ENCODE results near the gene DGKH.

The DGKH gene

DNA sequence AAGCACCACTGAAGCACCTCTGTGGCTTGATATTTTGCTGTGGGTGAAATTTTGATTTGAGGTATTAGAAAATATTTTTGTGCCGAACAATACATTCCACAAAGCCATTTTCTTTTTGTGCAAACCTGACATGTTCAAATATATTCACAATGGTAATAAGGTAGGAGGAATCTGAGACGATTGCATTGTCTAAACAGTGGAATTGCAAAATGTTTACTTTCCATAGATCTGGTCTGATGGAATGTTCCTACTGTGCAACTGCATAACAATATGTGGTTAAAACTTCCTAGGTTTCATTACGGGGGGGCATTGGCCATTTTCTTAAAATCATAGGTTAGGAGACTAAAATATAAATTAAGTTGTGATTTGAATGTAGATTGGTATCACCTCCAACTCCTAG, 180.8 kb downstream of the DGKH start:
- Histone ChIP-seq H3K36me3 (ENCODE audit: control insufficient read depth in 1 of 2, insufficient read depth in 2 of 2, low read length in 2 of 2) (peaks cover 0 to 6% of the 10 kb centered on the region in 2 donors), H3K27ac (ENCODE audit: low read depth, low read length) (no peak overlapping the region), H3K4me3 (ENCODE audit: low read depth in 1 of 2, low read length in 2 of 2) (no peak overlapping the region), H3K4me1 (ENCODE audit: control insufficient read depth in 1 of 2, insufficient read depth in 2 of 2, low read length in 2 of 2) (no peaks in the 10 kb centered on the region), H3K27me3 (ENCODE audit: control insufficient read depth in 1 of 2, insufficient read depth in 2 of 2, low read length in 2 of 2) (no peaks in the 10 kb centered on the region), H3K9ac (ENCODE audit: low read depth in 1 of 2, low read length in 2 of 2) (no peak overlapping the region), H3K9me3 (ENCODE audit: control insufficient read depth in 1 of 2, low read length in 2 of 2) (no peaks in the 10 kb centered on the region)

DNA sequence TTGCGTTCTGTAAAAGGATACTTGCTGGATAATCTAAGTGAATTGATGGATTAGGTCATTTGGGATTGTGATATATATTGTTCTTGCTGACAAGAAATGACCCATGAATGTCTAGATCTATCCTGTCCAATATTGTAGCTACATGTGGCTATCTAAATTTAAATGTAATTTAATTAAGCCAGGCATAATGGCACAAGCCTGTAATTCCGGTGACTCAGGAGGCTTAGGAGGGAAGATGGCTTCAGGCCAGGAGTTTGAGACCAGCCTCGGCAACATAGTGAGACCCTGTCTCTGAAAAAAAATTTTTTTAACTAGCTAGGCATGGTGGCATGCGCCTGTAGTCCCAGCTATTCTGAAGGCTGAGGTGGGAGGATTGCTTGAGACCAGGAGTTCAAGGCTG, 184.2 kb downstream of the DGKH start:
- Histone ChIP-seq H3K4me3 (ENCODE audit: low read depth in 1 of 2, low read length in 2 of 2) (no peak overlapping the region), H3K27ac (ENCODE audit: low read depth, low read length) (no peak overlapping the region), H3K9me3 (ENCODE audit: control insufficient read depth in 1 of 2, low read length in 2 of 2) (no peaks in the 10 kb centered on the region), H3K9ac (ENCODE audit: low read depth in 1 of 2, low read length in 2 of 2) (no peak overlapping the region), H3K36me3 (ENCODE audit: control insufficient read depth in 1 of 2, insufficient read depth in 2 of 2, low read length in 2 of 2) (no peaks in the 10 kb centered on the region), H3K27me3 (ENCODE audit: control insufficient read depth in 1 of 2, insufficient read depth in 2 of 2, low read length in 2 of 2) (no peaks in the 10 kb centered on the region), H3K4me1 (ENCODE audit: control insufficient read depth in 1 of 2, insufficient read depth in 2 of 2, low read length in 2 of 2) (no peaks in the 10 kb centered on the region)

DNA sequence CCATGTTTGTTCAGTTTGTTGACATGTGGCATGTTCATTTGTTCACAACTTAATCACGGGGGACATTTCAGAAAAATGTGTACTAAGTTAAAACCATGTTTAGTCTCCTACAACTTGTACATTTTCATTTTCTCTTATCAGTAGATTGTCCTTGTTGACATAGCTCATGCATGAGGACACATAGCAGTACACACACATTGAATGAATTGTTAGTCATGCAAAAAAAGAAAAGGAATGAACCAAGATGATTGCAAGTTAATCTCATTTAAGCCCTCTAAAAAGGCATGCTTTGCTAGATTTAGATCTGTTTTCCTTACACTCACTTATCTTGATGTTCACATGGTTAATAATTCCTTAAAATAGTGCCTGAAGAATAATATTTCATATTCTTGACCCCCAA, 185.3 kb downstream of the DGKH start:
- Histone ChIP-seq H3K4me3 (ENCODE audit: low read depth in 1 of 2, low read length in 2 of 2) (no peak overlapping the region), H3K27ac (ENCODE audit: low read depth, low read length) (no peak overlapping the region), H3K9me3 (ENCODE audit: control insufficient read depth in 1 of 2, low read length in 2 of 2) (no peaks in the 10 kb centered on the region), H3K4me1 (ENCODE audit: control insufficient read depth in 1 of 2, insufficient read depth in 2 of 2, low read length in 2 of 2) (no peaks in the 10 kb centered on the region), H3K27me3 (ENCODE audit: control insufficient read depth in 1 of 2, insufficient read depth in 2 of 2, low read length in 2 of 2) (no peaks in the 10 kb centered on the region), H3K36me3 (ENCODE audit: control insufficient read depth in 1 of 2, insufficient read depth in 2 of 2, low read length in 2 of 2) (no peaks in the 10 kb centered on the region), H3K9ac (ENCODE audit: low read depth in 1 of 2, low read length in 2 of 2) (no peak overlapping the region)

DNA sequence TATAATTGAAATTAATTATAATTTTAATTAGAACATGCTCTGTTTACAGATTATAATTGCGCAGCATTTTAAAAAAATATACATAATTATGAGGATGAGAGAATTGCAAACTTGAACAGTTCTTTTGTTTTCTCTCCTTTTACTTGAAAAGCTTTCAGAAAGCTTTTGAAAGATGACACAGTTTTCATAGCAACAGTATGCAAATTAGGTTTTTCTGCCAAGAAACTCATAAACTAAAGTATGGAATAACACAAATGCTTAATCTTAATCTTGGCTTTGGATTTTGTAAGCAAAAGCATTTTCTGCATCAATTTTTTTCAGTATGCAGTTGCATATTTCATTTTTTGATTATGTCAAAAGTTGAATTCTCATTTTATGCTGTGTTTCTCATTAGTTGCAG, 190.7 kb downstream of the DGKH start:
- Histone ChIP-seq H3K36me3 (ENCODE audit: control insufficient read depth in 1 of 2, insufficient read depth in 2 of 2, low read length in 2 of 2) (no peaks in the 10 kb centered on the region), H3K4me1 (ENCODE audit: control insufficient read depth in 1 of 2, insufficient read depth in 2 of 2, low read length in 2 of 2) (no peaks in the 10 kb centered on the region), H3K27ac (ENCODE audit: low read depth, low read length) (no peak overlapping the region), H3K9me3 (ENCODE audit: control insufficient read depth in 1 of 2, low read length in 2 of 2) (no peaks in the 10 kb centered on the region), H3K27me3 (ENCODE audit: control insufficient read depth in 1 of 2, insufficient read depth in 2 of 2, low read length in 2 of 2) (no peaks in the 10 kb centered on the region), H3K9ac (ENCODE audit: low read depth in 1 of 2, low read length in 2 of 2) (no peak overlapping the region), H3K4me3 (ENCODE audit: low read depth in 1 of 2, low read length in 2 of 2) (no peak overlapping the region)

DNA sequence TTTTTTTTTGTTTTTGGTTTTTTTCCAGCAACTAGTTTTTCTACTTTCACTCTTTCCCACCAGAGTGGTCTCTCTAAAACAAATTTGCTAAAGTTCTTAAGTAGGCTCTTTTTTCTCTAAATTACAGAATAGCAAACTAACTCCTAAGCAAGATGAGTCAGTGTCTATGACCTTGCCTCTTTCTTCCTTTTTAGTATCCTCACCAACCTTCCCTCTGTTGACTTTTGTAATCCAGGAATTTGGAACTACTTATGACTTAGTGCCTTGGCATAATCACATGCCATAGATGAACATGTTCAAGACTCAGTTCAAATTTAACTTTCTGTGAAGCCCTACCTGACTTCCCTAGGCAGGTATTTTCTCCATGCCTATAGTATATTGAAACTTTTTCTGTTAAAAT, 191.2 kb downstream of the DGKH start:
- no peaks in the 10 kb centered on the region for H3K27me3 ChIP-seq (ENCODE audit: control insufficient read depth in 1 of 2, insufficient read depth in 2 of 2, low read length in 2 of 2)

DNA sequence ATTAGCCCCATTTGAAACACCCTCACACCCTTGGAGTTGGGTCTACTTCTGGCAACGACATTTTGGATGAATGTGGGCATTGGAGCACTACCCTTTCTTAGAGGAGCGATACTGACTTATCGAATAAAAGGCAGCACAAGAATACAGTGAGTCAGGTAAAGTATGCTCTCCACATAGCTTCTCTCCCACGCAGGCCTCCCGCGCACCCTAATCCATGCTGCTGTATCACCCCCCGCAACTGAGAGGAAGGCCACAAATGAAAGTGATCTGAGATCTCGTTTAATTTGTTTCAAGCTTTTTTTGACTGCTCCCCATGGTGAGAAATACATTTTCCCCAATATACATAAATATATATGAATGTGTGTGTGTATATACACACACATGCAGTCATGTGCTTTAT, 198.1 kb downstream of the DGKH start:
- no peak overlapping the region for H3K4me3 ChIP-seq (ENCODE audit: low read depth in 1 of 2, low read length in 2 of 2)
- no peak overlapping the region for H3K9ac ChIP-seq (ENCODE audit: low read depth in 1 of 2, low read length in 2 of 2)
- H3K27ac ChIP-seq (ENCODE audit: low read depth, low read length) = no peak overlapping the region
- H3K4me1 ChIP-seq (ENCODE audit: control insufficient read depth in 1 of 2, insufficient read depth in 2 of 2, low read length in 2 of 2) = no peaks in the 10 kb centered on the region
- no peaks in the 10 kb centered on the region for H3K27me3 ChIP-seq (ENCODE audit: control insufficient read depth in 1 of 2, insufficient read depth in 2 of 2, low read length in 2 of 2)
- no peaks in the 10 kb centered on the region for H3K36me3 ChIP-seq (ENCODE audit: control insufficient read depth in 1 of 2, insufficient read depth in 2 of 2, low read length in 2 of 2)
- no peaks in the 10 kb centered on the region for H3K9me3 ChIP-seq (ENCODE audit: control insufficient read depth in 1 of 2, low read length in 2 of 2)

More for the DNA sequence above, 191.2 kb downstream of the DGKH start:
- Histone ChIP-seq H3K9me3 (ENCODE audit: control insufficient read depth in 1 of 2, low read length in 2 of 2) (no peaks in the 10 kb centered on the region), H3K36me3 (ENCODE audit: control insufficient read depth in 1 of 2, insufficient read depth in 2 of 2, low read length in 2 of 2) (no peaks in the 10 kb centered on the region), H3K4me3 (ENCODE audit: low read depth in 1 of 2, low read length in 2 of 2) (no peak overlapping the region), H3K9ac (ENCODE audit: low read depth in 1 of 2, low read length in 2 of 2) (no peak overlapping the region), H3K27ac (ENCODE audit: low read depth, low read length) (no peak overlapping the region), H3K4me1 (ENCODE audit: control insufficient read depth in 1 of 2, insufficient read depth in 2 of 2, low read length in 2 of 2) (no peaks in the 10 kb centered on the region)

DNA sequence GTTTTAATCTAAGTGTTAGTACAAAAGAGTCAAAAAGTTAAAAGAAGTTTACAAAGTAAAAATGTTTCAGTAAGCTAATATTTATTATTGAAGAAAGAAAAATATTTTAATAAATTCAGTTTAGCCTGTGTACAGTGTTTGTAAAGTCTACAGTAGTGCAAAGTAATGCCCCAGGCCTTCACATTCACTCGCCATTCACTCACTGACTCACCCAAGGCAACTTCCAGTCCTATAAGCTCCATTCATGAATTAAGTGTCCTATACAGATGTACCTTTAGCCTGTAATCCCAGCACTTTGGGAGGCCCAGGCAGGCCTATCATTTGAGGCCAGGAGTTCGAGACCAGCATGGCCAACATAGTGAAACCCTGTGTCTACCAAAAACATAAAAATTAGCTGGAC, 199.4 kb downstream of the DGKH start:
- no peak overlapping the region for H3K9ac ChIP-seq (ENCODE audit: low read depth in 1 of 2, low read length in 2 of 2)

DNA sequence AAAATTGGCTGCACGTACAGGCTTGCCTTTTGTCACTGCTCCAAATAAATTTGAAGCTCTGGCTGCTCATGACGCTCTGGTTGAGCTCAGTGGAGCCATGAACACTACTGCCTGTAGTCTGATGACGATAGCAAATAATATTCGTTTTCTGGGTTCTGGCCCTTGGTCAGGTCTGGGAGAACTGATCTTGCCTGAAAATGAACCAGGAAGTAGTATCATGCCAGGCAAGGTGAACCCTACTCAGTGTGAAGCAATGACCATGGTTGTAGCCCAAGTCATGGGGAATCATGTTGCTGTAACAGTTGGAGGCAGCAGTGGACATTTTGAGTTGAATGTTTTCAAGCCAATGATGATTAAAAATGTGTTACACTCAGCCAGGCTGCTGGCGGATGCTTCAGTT, 207.4 kb downstream of the DGKH start:
- no peaks in the 10 kb centered on the region for H3K27me3 ChIP-seq (ENCODE audit: control insufficient read depth in 1 of 2, insufficient read depth in 2 of 2, low read length in 2 of 2)
- no peaks in the 10 kb centered on the region for H3K4me1 ChIP-seq (ENCODE audit: control insufficient read depth in 1 of 2, insufficient read depth in 2 of 2, low read length in 2 of 2)
- H3K4me3 ChIP-seq (ENCODE audit: low read depth in 1 of 2, low read length in 2 of 2) = no peak overlapping the region
- no peaks in the 10 kb centered on the region for H3K9me3 ChIP-seq (ENCODE audit: control insufficient read depth in 1 of 2, low read length in 2 of 2)
- no peaks in the 10 kb centered on the region for H3K36me3 ChIP-seq (ENCODE audit: control insufficient read depth in 1 of 2, insufficient read depth in 2 of 2, low read length in 2 of 2)
- H3K27ac ChIP-seq (ENCODE audit: low read depth, low read length) = no peak overlapping the region
- no peak overlapping the region for H3K9ac ChIP-seq (ENCODE audit: low read depth in 1 of 2, low read length in 2 of 2)

More for the DNA sequence above, 199.4 kb downstream of the DGKH start:
- no peak overlapping the region for H3K4me3 ChIP-seq (ENCODE audit: low read depth in 1 of 2, low read length in 2 of 2)
- no peak overlapping the region for H3K27ac ChIP-seq (ENCODE audit: low read depth, low read length)
- no peaks in the 10 kb centered on the region for H3K9me3 ChIP-seq (ENCODE audit: control insufficient read depth in 1 of 2, low read length in 2 of 2)
- no peaks in the 10 kb centered on the region for H3K4me1 ChIP-seq (ENCODE audit: control insufficient read depth in 1 of 2, insufficient read depth in 2 of 2, low read length in 2 of 2)
- no peaks in the 10 kb centered on the region for H3K36me3 ChIP-seq (ENCODE audit: control insufficient read depth in 1 of 2, insufficient read depth in 2 of 2, low read length in 2 of 2)
- H3K27me3 ChIP-seq (ENCODE audit: control insufficient read depth in 1 of 2, insufficient read depth in 2 of 2, low read length in 2 of 2) = no peaks in the 10 kb centered on the region

DNA sequence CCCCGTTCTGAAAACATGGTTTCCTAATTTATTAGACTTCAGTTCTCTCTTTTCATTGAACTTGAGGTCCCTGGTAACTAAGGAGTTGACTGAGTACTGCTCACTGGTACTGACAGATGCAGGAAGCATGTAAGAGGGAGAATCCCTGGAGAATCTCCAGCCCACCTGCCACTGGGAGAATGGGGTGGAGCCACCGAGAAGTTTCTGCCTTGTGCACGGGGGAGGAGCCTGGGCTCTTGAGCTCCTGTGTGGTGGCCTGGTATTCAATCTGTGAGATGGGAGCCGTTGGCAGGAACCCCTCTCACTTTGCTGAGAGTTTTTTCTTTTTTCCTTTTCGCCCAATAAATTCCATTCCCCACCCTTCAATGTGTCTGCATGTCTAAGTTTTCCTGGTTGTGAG, 210.3 kb downstream of the DGKH start:
- Histone ChIP-seq H3K36me3 (ENCODE audit: control insufficient read depth in 1 of 2, insufficient read depth in 2 of 2, low read length in 2 of 2) (no peaks in the 10 kb centered on the region), H3K4me1 (ENCODE audit: control insufficient read depth in 1 of 2, insufficient read depth in 2 of 2, low read length in 2 of 2) (no peaks in the 10 kb centered on the region), H3K9ac (ENCODE audit: low read depth in 1 of 2, low read length in 2 of 2) (no peak overlapping the region), H3K27me3 (ENCODE audit: control insufficient read depth in 1 of 2, insufficient read depth in 2 of 2, low read length in 2 of 2) (no peaks in the 10 kb centered on the region), H3K27ac (ENCODE audit: low read depth, low read length) (no peak overlapping the region), H3K4me3 (ENCODE audit: low read depth in 1 of 2, low read length in 2 of 2) (no peak overlapping the region), H3K9me3 (ENCODE audit: control insufficient read depth in 1 of 2, low read length in 2 of 2) (no peaks in the 10 kb centered on the region)

DNA sequence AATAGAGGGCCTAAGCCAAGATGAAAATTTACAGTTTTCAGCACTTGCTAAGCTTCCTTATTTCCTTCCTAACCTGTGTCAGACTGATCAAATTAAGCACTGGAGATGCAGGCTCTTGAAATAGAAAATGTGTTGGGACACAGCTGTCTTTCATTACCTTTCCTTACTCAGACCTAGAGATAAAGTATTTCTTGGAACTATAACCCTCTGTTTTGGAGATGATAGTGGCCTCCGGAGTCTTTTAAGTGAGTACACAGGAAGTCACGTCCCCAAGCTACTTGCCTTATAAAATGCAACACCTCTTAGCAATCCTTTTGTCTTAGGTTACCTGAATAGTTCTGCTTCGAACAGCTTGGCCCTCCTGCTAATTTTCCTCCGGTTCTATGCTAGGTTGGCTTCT, 211.1 kb downstream of the DGKH start:
- no peaks in the 10 kb centered on the region for H3K27me3 ChIP-seq (ENCODE audit: control insufficient read depth in 1 of 2, insufficient read depth in 2 of 2, low read length in 2 of 2)

More for the DNA sequence above, 211.1 kb downstream of the DGKH start:
- H3K4me1 ChIP-seq (ENCODE audit: control insufficient read depth in 1 of 2, insufficient read depth in 2 of 2, low read length in 2 of 2) = peaks cover 0 to 4% of the 10 kb centered on the region in 2 donors
- H3K9me3 ChIP-seq (ENCODE audit: control insufficient read depth in 1 of 2, low read length in 2 of 2) = no peaks in the 10 kb centered on the region
- H3K27ac ChIP-seq (ENCODE audit: low read depth, low read length) = no peak overlapping the region
- H3K9ac ChIP-seq (ENCODE audit: low read depth in 1 of 2, low read length in 2 of 2) = no peak overlapping the region
- H3K4me3 ChIP-seq (ENCODE audit: low read depth in 1 of 2, low read length in 2 of 2) = no peak overlapping the region
- H3K36me3 ChIP-seq (ENCODE audit: control insufficient read depth in 1 of 2, insufficient read depth in 2 of 2, low read length in 2 of 2) = no peaks in the 10 kb centered on the region
